G401.6 (cell line): ENCODE data around the gene NAT10.
"Not testable (repeated sequence)": the region's sequence is repeated elsewhere in the genome, so short reads cannot be mapped to it uniquely, and the experiment has no call there.

Experiments
- FAIRE-seq: peaks from 2 replicates; lab custom pipeline; 2012; peaks lifted over from hg19 to GRCh38; lab: Jason Lieb, UNC

Gene NAT10

GRCh38 chr11:34105079-34105956 lies at the start of gene NAT10:
Gene NAT10, plus strand, starts transcription at chr11:34105629. Its CDS starts 2,597 bp downstream, at chr11:34108226.
- FAIRE-seq, result peak; percentile 96

GRCh38 chr11:34056672-34057071 lies 48.8 kb upstream of the NAT10 start:
- FAIRE-seq, result no peak

GRCh38 chr11:34063061-34063795 lies 42.2 kb upstream of the NAT10 start:
- no peak for FAIRE-seq

GRCh38 chr11:34064291-34064690 lies 41.1 kb upstream of the NAT10 start:
- no peak for FAIRE-seq

- no peak for FAIRE-seq
Observed at GRCh38 chr11:34065505-34066203, 39.8 kb upstream of the NAT10 start.

- not testable (repeated sequence) for FAIRE-seq
Observed at GRCh38 chr11:34066766-34067165, 38.7 kb upstream of the NAT10 start.

GRCh38 chr11:34067383-34068065 lies 37.9 kb upstream of the NAT10 start:
- FAIRE-seq, result no peak

GRCh38 chr11:34068111-34068510 lies 37.3 kb upstream of the NAT10 start:
- no peak for FAIRE-seq

- not testable (repeated sequence) for FAIRE-seq
Observed at GRCh38 chr11:34071306-34071705, 34.1 kb upstream of the NAT10 start.

GRCh38 chr11:34072041-34072440 lies 33.4 kb upstream of the NAT10 start:
- no peak for FAIRE-seq

- no peak for FAIRE-seq
Observed at GRCh38 chr11:34072832-34073231, 32.6 kb upstream of the NAT10 start.

GRCh38 chr11:34074391-34074790 lies 31.0 kb upstream of the NAT10 start:
- no peak for FAIRE-seq

- no peak for FAIRE-seq
Observed at GRCh38 chr11:34075178-34075820, 30.1 kb upstream of the NAT10 start.

GRCh38 chr11:34080609-34081008 lies 24.8 kb upstream of the NAT10 start:
- FAIRE-seq, result no peak

- FAIRE-seq, result no peak
Observed at GRCh38 chr11:34084637-34085036, 20.8 kb upstream of the NAT10 start.

- peak; percentile 49 for FAIRE-seq
Observed at GRCh38 chr11:34086554-34087283, 18.7 kb upstream of the NAT10 start.

GRCh38 chr11:34091825-34092224 lies 13.6 kb upstream of the NAT10 start:
- FAIRE-seq, result no peak

- not testable (repeated sequence) for FAIRE-seq
Observed at GRCh38 chr11:34094900-34095299, 10.5 kb upstream of the NAT10 start.

- no peak for FAIRE-seq
Observed at GRCh38 chr11:34098813-34099212, 6.6 kb upstream of the NAT10 start.

GRCh38 chr11:34104680-34105078 lies 750 bp upstream of the NAT10 start:
- no peak for FAIRE-seq

- no peak for FAIRE-seq
Observed at GRCh38 chr11:34105957-34106504, 602 bp downstream of the NAT10 start.
